ENCODE data around the gene TBC1D22B. TPM values are rescaled to one million over a fixed set of nuclear protein-coding genes. Genes with fewer than 3 reads are reported as not detected.
A peak's percentile ranks its signal among the peaks of the same experiment; 100 is the strongest.

Gene TBC1D22B
- total RNA-seq, 1 donor from 2014 or later: 2.1 TPM

DNA sequence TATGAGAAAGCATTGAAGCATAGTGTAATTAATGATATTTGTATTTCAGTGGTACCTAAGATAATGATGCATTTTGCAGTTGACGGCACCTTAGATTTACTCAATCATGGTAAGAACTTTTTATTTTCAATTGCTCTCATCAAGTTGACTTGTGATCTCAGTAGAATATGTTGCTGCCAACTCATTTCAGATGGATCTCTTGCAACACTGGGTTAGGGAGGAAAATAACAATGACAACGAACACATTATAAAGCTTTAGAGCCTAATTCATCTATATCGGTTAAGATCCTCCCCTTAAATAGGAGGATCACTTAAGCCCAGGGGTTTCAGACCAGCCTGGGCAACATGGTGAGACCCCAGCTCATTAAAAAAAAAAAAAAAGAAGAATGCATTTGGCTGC lies 18.0 kb upstream of the TBC1D22B start:
- ATAC-seq: no peak
- no peak for DNase-seq (ENCODE audit: low spot score)

DNA sequence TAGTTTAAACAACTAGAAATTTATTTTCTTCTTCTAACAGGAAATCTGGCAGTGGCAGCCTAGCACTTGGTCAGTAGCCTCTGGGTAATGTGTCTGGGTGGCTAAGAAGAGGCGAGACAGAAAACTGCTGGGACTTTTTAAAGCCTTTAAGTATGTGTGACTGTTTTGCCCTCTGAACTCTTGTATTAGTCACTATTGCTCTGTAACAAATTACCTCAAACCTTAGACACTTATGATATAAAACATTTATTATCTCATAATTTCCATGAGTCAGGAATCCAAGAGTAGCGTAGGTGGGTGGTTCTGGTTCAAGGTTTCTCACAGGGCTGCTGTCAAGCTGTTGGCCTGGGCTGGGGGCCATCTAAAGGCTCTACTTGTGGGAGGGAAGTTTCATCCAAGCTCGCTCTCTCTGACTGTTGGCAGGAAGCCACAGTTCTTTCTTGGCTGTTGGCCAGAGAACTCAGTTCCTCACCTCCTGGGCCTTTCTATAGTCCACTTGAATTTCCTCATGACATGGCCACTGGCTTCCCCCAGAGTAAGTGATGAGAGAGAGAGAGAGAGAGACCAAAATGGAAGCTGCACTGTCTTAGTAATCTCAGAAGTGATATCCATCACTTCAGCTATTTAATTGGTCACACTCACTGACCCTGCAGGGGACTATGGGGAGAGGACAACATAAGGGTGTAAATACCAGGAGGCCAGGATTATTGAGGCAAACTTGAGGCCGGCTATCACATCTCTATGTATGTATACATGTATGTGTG lies 17.4 kb upstream of the TBC1D22B start:
- ATAC-seq: peak; percentile 10
- DNase-seq (ENCODE audit: low spot score): peak; percentile 85

- no peak for ATAC-seq
- DNase-seq (ENCODE audit: low spot score): no peak
Observed at GRCh38 chr6:37241131-37241530, 16.4 kb upstream of the TBC1D22B start.

DNA sequence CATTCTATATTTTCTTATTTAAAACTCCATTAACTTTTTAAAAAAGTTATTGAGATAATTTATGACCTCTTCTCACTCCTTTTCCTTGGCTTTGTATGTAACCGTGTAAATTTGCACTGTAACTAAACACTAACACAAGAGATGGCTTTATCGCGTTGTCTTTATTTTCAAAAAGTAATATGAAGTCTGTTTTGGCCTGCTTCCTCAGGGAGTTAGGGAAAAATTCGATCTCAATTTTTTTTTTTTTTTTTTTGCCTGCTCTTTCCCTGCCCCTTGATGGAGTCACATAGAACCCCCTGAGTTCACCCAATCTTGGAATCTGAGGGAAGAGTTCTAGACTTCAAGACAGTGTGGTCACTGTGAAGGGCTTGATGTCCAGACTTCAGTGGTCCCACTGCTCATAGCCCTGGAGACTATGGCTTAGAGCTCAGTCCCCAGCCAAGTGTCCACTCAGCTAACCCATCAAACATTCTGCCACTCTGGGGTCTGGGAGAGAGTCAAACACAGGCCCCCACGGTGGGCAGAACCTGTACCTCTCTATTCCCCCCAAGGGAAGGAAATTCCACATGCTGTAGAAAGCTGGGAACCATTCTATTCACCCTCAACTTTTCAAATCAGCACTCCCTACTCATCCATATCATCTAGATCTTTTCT lies 15.7 kb upstream of the TBC1D22B start:
- ATAC-seq (no peak), DNase-seq (ENCODE audit: low spot score) (no peak)

DNA sequence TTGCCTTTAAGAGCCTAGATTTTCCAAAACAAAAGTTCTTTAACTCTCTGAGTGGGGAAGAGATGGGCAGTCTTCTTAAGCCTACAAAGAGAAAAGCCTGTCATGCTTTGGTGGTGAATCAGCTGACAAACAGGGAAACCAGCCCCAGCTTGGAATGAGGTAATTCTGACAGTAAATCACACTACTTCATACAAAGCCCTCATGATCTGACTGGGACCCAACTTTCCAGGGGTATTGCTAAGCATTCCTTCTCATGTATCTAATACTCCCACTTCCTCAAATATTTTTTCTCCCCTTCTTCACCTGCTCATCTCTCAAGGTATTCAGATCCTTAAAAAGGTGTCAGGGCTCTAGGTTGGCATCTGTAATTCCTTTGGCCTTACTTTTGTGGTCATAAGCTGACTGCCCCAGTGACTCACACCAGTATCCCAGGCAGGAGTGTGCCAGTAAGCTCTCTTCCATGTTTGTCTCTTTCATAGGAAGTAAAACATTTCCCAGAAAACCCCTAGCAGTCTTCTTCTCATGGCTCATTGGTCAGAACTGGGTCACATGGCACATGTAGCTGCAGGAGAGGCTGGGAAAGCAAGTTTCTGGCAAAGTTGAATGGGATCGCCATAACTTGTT lies 15.0 kb upstream of the TBC1D22B start:
- ATAC-seq: no peak
- no peak for DNase-seq (ENCODE audit: low spot score)

DNA sequence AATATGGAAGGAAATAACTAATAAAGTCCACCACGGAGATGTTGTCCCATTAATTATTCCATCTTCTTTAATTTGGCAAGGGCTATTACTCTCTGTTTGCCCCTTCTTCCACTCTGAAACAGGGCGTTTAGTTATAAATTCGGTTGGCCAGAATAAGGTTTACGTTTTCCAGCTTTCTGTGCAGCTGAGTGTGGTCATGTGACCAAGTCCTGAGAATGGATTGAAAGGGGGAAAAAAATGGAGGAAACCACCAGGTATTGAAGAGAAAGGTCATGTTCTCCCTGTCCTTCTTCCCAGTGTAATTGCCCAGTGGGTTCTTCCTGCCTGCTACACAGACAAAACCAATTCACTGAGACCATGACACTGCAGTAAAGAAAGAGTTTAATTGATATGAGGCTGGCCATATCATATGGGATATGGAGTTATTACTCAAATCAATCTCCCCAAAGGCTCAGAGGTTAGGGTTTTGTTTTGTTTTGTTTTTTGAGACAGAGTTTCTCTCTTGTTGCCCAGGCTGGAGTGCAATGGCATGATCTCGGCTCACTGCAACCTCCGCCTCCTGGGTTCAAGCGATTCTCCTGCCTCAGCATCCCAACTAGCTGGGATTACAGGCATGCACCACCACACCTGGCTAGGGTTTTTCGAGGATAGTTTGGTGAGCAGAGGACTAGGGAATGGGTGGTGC lies 14.3 kb upstream of the TBC1D22B start:
- DNase-seq (ENCODE audit: low spot score): no peak
- no peak for ATAC-seq

- no peak for ATAC-seq
- no peak for DNase-seq (ENCODE audit: low spot score)
Observed at GRCh38 chr6:37243816-37244370, 13.7 kb upstream of the TBC1D22B start.

DNA sequence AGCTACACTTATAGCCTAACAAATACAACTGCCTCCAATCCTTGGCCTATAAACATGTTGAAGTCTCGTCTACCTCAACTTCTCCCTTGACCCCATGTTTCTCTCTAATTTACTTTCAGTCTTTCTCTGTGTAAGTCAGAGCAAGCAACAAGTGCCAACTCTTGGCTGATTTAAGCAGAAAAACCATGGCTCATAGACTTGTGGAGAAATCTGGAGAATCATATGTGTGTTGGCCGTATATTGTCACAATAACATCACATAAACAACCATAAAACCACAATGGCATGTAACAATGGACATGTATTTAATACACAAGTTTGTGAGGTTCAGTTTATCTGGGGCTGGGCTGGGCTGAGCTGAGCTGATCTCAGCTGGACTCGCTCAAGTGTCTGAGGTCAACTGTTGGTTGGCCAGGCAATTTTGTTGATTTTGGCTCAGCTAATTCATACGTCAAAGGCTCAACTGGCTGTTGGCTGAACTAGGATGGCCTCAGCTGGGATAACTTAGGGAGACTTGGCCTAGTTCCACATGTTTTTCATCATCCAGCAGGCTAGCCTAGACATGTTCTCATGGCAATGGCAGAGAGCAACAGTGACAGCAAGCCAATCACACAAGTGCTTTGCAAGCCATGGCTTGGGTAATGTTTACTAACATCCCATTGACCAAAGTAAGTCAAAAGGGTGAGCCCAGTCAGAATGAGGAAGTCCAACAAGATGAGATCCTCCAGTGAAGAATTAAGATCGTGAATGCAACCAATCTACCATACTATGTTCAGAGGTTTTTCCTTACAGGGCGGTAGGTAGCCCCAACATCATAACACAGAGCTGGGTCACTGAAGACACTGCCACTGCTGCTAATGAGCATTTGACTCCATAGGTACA lies 12.9 kb upstream of the TBC1D22B start:
- ATAC-seq: peak; percentile 91
- peak; percentile 93 for DNase-seq (ENCODE audit: low spot score)

DNA sequence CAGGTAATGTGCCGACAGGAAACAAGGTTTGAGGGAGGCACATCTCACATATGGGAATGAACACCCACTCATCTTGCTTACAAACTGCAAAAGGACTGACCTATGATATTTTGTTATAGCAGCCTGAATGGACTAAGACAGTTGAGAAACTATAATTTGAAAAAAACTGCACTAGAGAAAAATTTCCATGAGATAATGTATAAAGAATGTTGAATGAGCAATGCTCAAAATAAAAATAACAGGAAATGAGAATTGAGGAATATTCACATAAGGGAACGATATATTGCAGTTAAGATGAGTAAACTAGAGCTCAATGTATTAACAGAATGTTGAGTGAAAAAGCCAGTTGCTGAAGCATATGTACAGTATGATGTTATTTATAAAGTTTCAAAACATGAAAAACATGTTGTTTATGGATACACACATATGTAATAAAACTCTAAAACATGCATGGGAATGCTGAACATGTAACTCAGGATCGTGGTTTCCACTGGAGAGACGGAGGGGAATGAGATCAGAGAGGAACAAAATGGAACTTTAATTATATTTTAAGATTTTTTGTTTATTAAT lies 6.3 kb upstream of the TBC1D22B start:
- ATAC-seq (no peak), DNase-seq (ENCODE audit: low spot score) (no peak)

GRCh38 chr6:37253486-37254007 lies 4.0 kb upstream of the TBC1D22B start:
- ATAC-seq (no peak), DNase-seq (ENCODE audit: low spot score) (no peak)

- ATAC-seq: no peak
- no peak for DNase-seq (ENCODE audit: low spot score)
Observed at GRCh38 chr6:37254881-37255280, 2.7 kb upstream of the TBC1D22B start.

- no peak for ATAC-seq
- no peak for DNase-seq (ENCODE audit: low spot score)
Observed at GRCh38 chr6:37256692-37257319, 766 bp upstream of the TBC1D22B start.

- no peak for ATAC-seq
- no peak for DNase-seq (ENCODE audit: low spot score)
Observed at GRCh38 chr6:37257320-37257633, 295 bp upstream of the TBC1D22B start.

DNA sequence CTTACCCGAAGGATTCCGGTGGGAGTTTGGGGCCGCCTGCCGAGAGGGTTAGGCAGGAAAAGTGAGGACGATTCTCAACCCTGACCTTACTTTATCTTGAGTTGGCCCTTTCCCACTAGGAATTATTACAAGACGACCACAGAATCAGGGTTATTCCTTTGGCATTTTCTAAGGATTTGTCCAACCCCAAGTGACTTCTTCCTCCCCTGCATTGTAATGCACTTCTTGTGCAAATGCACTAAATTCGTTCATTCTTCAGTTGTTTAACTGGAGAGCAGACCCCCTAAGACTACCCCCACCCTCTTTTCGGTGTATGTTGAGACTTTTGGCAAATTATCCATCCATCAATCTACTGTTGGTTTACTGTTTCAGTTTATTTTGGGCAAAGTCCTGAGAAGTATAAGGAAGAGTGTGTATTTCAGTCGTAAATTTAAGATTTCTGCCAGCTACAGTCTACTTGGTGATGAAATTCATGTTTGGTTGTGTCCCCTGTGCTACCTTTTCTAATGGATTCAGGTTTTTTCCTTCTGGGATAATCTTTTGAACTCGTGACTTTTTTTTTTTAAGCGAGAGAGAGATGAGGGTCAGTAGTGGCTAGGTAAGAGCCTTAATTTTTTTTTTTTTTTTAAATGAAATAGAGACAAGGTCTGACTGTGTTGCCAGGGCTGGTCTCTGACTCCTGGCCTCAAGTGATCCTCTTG lies 983 bp downstream of the TBC1D22B start:
- DNase-seq (ENCODE audit: low spot score): no peak
- ATAC-seq: peak; percentile 1

- DNase-seq (ENCODE audit: low spot score) (no peak), ATAC-seq (no peak)
Observed at GRCh38 chr6:37259191-37259590, 1.6 kb downstream of the TBC1D22B start.

DNA sequence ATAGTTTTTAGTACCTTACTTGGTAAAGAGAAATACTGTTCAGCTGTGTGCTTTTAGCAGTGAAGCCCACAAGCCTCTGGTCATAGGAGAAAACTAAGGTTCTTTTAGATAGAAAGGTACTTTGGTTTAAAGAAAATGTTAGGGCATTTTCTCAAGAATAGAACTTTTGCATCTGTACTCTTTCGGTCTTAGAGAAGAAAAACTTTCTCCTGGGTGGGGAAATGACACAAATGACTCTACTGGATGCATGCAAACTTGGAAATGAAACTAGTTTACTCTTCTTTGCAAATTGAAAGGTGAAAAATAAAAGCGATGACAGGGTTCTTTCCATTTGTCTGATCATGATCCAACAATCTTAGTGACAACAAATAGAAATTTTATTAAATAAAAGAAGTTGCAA lies 2.5 kb downstream of the TBC1D22B start:
- ATAC-seq (no peak), DNase-seq (ENCODE audit: low spot score) (no peak)

DNA sequence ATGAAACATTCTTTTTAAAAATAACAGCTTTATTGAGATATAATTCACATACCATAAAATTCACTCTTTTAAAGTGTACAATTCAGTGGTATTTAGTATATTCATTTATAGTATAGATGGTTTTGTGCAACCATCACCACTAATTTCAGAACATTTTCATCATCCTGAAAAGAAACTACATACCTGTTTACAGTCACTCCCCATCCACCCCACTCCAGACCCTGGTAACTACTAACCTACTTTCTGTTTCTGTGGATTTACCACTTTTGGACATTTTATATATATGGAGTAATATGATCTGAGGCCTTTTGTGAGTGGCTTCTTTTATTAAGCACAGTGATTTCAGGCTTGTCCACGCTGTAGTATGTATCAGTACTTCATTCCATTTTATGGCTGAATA lies 2.9 kb downstream of the TBC1D22B start:
- DNase-seq (ENCODE audit: low spot score) (no peak), ATAC-seq (no peak)

GRCh38 chr6:37261198-37261597 lies 3.6 kb downstream of the TBC1D22B start:
- DNase-seq (ENCODE audit: low spot score) (peak; percentile 60), ATAC-seq (peak; percentile 4)
